ENCODE results near the gene SHQ1. TPM values are rescaled to one million over a fixed set of nuclear protein-coding genes. Genes with fewer than 3 reads are reported as not detected.
A peak's percentile ranks its signal among the peaks of the same experiment; 100 is the strongest.

Gene SHQ1
- total and polyA plus RNA-seq, 9 donors: 11.1 to 20.7 (median 12.9) TPM

GRCh38 chr3:72760225-72760624, 88.0 kb downstream of the SHQ1 start:
- WGBS (ENCODE audit: insufficient coverage): no CpG with 5 or more reads among the region's 3 CpGs
- H3K4me1 ChIP-seq (ENCODE audit: control insufficient read depth, insufficient read depth, low read length): no peaks in the 10 kb centered on the region

GRCh38 chr3:72756900-72757299, 91.3 kb downstream of the SHQ1 start:
- DNase-seq: peak; percentile 31
- Histone ChIP-seq H3K4me1 (ENCODE audit: control insufficient read depth, insufficient read depth, low read length) (no peaks in the 10 kb centered on the region), H3K27me3 (ENCODE audit: control insufficient read depth, insufficient read depth, low read length) (no peaks in the 10 kb centered on the region), H3K9me3 (replicated peaks; ENCODE audit: control insufficient read depth, low read depth, low read length) (no peaks in the 10 kb centered on the region), H3K36me3 (ENCODE audit: control insufficient read depth, insufficient read depth, low read length) (no peaks in the 10 kb centered on the region), H3K27ac (ENCODE audit: low read length) (no peak overlapping the region), H3K4me3 (ENCODE audit: low read length) (no peak overlapping the region)
- 29% methylated on average over 1 of the region's 3 CpGs for WGBS (ENCODE audit: insufficient coverage)

More at GRCh38 chr3:72760225-72760624, 88.0 kb downstream of the SHQ1 start:
- Histone ChIP-seq H3K27me3 (ENCODE audit: control insufficient read depth, insufficient read depth, low read length) (no peaks in the 10 kb centered on the region), H3K36me3 (ENCODE audit: control insufficient read depth, insufficient read depth, low read length) (no peaks in the 10 kb centered on the region), H3K9me3 (replicated peaks; ENCODE audit: control insufficient read depth, low read depth, low read length) (no peaks in the 10 kb centered on the region), H3K27ac (ENCODE audit: low read length) (no peak overlapping the region), H3K4me3 (ENCODE audit: low read length) (no peak overlapping the region)
- no peak for DNase-seq

GRCh38 chr3:72754582-72754981, 93.7 kb downstream of the SHQ1 start:
- Histone ChIP-seq H3K27me3 (ENCODE audit: control insufficient read depth, insufficient read depth, low read length) (no peaks in the 10 kb centered on the region), H3K4me1 (ENCODE audit: control insufficient read depth, insufficient read depth, low read length) (no peaks in the 10 kb centered on the region), H3K9me3 (replicated peaks; ENCODE audit: control insufficient read depth, low read depth, low read length) (no peaks in the 10 kb centered on the region), H3K4me3 (ENCODE audit: low read length) (no peak overlapping the region), H3K27ac (ENCODE audit: low read length) (no peak overlapping the region), H3K36me3 (ENCODE audit: control insufficient read depth, insufficient read depth, low read length) (no peaks in the 10 kb centered on the region)
- DNase-seq: no peak
- no CpG with 5 or more reads among the region's 2 CpGs for WGBS (ENCODE audit: insufficient coverage)

DNA sequence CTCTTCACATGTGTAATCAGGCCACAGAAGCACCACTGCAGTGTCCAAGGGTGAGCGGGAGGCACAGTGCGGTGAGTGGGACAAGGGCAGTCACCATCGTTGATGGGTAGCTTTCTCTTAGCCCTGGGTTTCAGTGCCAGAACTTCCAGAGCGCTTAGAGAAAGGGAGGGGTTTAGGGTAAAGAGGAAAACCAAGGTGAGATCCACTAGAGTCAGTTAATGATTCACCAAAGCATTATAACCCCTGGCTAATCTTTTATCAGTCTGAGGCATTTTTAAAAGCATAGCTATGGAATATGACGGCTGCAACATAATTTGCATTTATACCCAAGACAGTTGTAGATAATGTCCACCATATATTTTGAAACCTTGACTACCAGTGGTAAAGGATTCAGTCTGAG, 94.8 kb downstream of the SHQ1 start:
- no peaks in the 10 kb centered on the region for H3K27me3 ChIP-seq (ENCODE audit: control insufficient read depth, insufficient read depth, low read length)
- no peaks in the 10 kb centered on the region for H3K4me1 ChIP-seq (ENCODE audit: control insufficient read depth, insufficient read depth, low read length)
- no peak overlapping the region for H3K27ac ChIP-seq (ENCODE audit: low read length)
- no peak overlapping the region for H3K4me3 ChIP-seq (ENCODE audit: low read length)
- H3K36me3 ChIP-seq (ENCODE audit: control insufficient read depth, insufficient read depth, low read length): no peaks in the 10 kb centered on the region
- WGBS (ENCODE audit: insufficient coverage): 100% methylated on average over 3 of the region's 5 CpGs
- H3K9me3 ChIP-seq (replicated peaks; ENCODE audit: control insufficient read depth, low read depth, low read length): no peaks in the 10 kb centered on the region
- no peak for DNase-seq

DNA sequence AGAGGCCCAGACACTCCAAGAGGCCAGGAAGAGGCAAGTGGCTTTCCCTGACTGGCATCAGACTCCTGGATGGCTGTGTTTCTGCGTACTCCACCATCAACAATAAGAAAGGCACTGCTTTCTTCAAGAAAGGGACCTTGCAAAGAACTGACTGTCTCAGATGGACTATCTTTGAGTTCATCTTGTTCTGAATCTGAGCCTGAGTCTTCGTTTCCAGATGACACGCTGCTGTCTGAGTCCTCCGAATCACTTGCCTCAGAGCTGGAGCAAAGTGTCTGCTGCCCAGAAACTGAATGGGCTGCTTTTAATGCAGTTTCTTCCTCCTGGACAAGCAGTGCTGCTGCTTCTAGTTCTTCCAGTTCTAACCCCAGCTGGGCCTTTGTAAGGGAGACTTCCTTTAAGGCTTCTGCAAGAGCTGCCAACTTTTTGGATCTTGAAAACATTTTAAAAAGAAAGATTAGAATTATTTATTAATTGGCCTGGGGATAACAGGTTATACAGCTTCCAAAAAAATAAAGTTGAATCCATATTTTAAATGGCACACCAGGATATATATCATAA, 97.8 kb downstream of the SHQ1 start:
- Histone ChIP-seq H3K9me3 (replicated peaks; ENCODE audit: control insufficient read depth, low read depth, low read length) (no peaks in the 10 kb centered on the region), H3K27me3 (ENCODE audit: control insufficient read depth, insufficient read depth, low read length) (no peaks in the 10 kb centered on the region), H3K36me3 (ENCODE audit: control insufficient read depth, insufficient read depth, low read length) (no peaks in the 10 kb centered on the region), H3K27ac (ENCODE audit: low read length) (no peak overlapping the region), H3K4me3 (ENCODE audit: low read length) (no peak overlapping the region), H3K4me1 (ENCODE audit: control insufficient read depth, insufficient read depth, low read length) (peaks cover 5% of the 10 kb centered on the region)
- WGBS (ENCODE audit: insufficient coverage): 52% methylated on average over 4 of the region's 4 CpGs
- peak; percentile 73 for DNase-seq

DNA sequence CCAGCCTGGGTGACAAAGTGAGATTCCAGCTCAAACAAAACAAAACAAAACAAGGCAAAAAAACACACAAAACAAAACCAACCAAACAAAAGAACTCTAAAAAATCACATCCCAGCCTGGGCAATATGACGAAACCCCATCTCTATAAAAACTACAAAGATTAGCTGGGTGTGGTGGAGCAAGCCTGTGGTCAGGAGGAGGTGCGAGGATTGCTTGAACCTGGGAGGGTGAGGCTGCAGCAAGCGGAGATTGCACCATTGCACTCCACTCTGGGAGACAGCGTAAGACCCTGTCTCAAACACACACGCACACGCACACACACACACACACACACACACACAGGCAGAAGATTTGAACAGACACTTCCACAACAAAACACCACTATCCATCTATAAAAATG, 99.6 kb downstream of the SHQ1 start:
- H3K36me3 ChIP-seq (ENCODE audit: control insufficient read depth, insufficient read depth, low read length): no peaks in the 10 kb centered on the region
- peaks cover 5% of the 10 kb centered on the region for H3K4me1 ChIP-seq (ENCODE audit: control insufficient read depth, insufficient read depth, low read length)
- WGBS (ENCODE audit: insufficient coverage): no CpG with 5 or more reads among the region's 6 CpGs
- DNase-seq: no peak
- H3K27me3 ChIP-seq (ENCODE audit: control insufficient read depth, insufficient read depth, low read length): no peaks in the 10 kb centered on the region
- H3K9me3 ChIP-seq (replicated peaks; ENCODE audit: control insufficient read depth, low read depth, low read length): no peaks in the 10 kb centered on the region
- no peak overlapping the region for H3K4me3 ChIP-seq (ENCODE audit: low read length)
- H3K27ac ChIP-seq (ENCODE audit: low read length): no peak overlapping the region

GRCh38 chr3:72746430-72747411, 101.5 kb downstream of the SHQ1 start:
- WGBS (ENCODE audit: insufficient coverage): no CpG with 5 or more reads among the region's 11 CpGs
- H3K4me1 ChIP-seq (ENCODE audit: control insufficient read depth, insufficient read depth, low read length): peaks cover 5% of the 10 kb centered on the region
- H3K27me3 ChIP-seq (ENCODE audit: control insufficient read depth, insufficient read depth, low read length): peaks cover 3% of the 10 kb centered on the region
- H3K9me3 ChIP-seq (replicated peaks; ENCODE audit: control insufficient read depth, low read depth, low read length): no peaks in the 10 kb centered on the region
- no peak overlapping the region for H3K27ac ChIP-seq (ENCODE audit: low read length)
- H3K4me3 ChIP-seq (ENCODE audit: low read length): no peak overlapping the region
- no peaks in the 10 kb centered on the region for H3K36me3 ChIP-seq (ENCODE audit: control insufficient read depth, insufficient read depth, low read length)
- peak; percentile 40 for DNase-seq

DNA sequence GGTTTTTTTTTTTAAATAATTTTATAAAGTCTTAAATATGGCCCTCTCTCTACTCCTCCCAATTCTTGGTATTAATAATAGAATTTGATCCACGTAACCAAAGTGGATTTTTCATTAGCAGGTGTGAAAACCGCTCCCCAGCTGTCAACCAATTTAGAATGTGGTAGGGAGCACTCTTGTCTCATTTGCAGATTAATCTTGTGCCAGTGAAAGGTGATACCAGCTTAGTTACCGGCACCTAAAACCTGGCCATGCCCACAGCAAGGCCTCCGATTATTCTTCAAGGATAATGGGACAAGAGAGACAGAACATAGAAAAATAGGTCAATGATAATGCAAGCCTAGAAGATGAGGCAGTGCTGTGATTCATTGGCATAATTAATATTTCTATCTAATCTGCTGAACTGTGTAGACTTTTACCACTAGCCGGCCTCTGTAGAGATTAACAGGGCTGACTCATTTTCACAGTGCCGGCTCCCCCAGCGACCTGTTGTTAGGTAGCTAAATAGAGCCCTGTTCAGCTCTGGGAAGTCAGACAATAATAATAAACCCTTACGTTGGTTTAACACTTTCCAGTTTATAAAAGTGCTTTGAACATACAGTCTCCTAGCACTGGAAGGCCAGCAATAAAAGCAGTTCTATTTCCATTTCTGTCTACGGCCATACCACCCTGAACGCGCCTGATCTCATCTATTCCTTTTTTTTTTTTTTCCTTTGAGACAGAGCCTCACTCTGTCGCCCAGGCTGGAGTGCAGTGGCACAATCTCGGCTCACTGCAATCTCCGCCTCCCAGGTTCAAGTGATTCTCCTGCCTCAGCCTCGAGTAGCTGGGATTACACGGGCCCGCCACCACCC, 102.9 kb downstream of the SHQ1 start:
- Histone ChIP-seq H3K4me3 (ENCODE audit: low read length) (no peak overlapping the region), H3K9me3 (replicated peaks; ENCODE audit: control insufficient read depth, low read depth, low read length) (no peaks in the 10 kb centered on the region), H3K4me1 (ENCODE audit: control insufficient read depth, insufficient read depth, low read length) (peaks cover 5% of the 10 kb centered on the region), H3K36me3 (ENCODE audit: control insufficient read depth, insufficient read depth, low read length) (no peaks in the 10 kb centered on the region), H3K27ac (ENCODE audit: low read length) (no peak overlapping the region), H3K27me3 (ENCODE audit: control insufficient read depth, insufficient read depth, low read length) (peaks cover 3% of the 10 kb centered on the region)
- 79% methylated on average over 9 of the region's 17 CpGs for WGBS (ENCODE audit: insufficient coverage)
- no peak for DNase-seq

DNA sequence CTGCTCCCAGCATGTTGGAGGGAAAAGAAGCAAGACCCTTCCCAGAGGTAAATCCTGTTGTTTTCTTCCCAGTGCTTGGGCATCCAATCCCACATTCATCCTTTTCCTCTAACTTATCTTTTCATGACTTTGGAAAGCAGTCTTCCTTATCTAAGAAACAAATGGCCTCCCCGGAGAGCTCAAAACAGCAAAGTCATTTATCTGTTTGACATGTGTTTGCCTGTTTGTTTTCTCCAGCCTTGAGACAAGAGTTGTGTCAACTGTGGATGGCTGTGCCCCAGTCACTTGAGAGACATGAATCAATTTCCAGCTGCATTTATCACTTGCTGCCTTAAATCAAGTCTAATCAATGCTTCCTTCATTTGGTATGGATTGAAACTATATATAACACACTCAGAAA, 103.9 kb downstream of the SHQ1 start:
- no peaks in the 10 kb centered on the region for H3K36me3 ChIP-seq (ENCODE audit: control insufficient read depth, insufficient read depth, low read length)
- peaks cover 4% of the 10 kb centered on the region for H3K27me3 ChIP-seq (ENCODE audit: control insufficient read depth, insufficient read depth, low read length)
- H3K4me1 ChIP-seq (ENCODE audit: control insufficient read depth, insufficient read depth, low read length): peaks cover 5% of the 10 kb centered on the region
- no CpG with 5 or more reads among the region's 1 CpG for WGBS (ENCODE audit: insufficient coverage)
- no peak overlapping the region for H3K4me3 ChIP-seq (ENCODE audit: low read length)
- H3K27ac ChIP-seq (ENCODE audit: low read length): no peak overlapping the region
- no peak for DNase-seq
- no peaks in the 10 kb centered on the region for H3K9me3 ChIP-seq (replicated peaks; ENCODE audit: control insufficient read depth, low read depth, low read length)

Measured in muscle of leg (tissue), 11 donors.